Ishikawa (cell line): Measurements from ENCODE around the gene FGF14.

Experiments used
- CEBPB ChIP-seq: IDR thresholded peaks from 2 replicates; pipeline ENCODE4 v1.6.1; 2012
- CREB1 ChIP-seq: IDR thresholded peaks from 2 replicates; pipeline ENCODE4 v1.6.1; 2012; ENCODE audit warnings: low read depth
- EGR1 ChIP-seq: IDR thresholded peaks from 2 replicates; pipeline ENCODE4 v1.6.1; 2012
- EP300 ChIP-seq: IDR thresholded peaks from 2 replicates; pipeline ENCODE4 v1.6.1; 2012; ENCODE audit warnings: borderline replicate concordance
- FOXM1 ChIP-seq: IDR thresholded peaks from 2 replicates; pipeline ENCODE4 v1.6.1; 2012; ENCODE audit warnings: low read depth, borderline replicate concordance
- NFIC ChIP-seq: IDR thresholded peaks from 2 replicates; pipeline ENCODE4 v1.6.1; 2012
- RAD21 ChIP-seq: IDR thresholded peaks from 2 replicates; pipeline ENCODE4 v1.6.1; 2012; ENCODE audit warnings: low read depth
- TAF1 ChIP-seq: IDR thresholded peaks from 2 replicates; pipeline ENCODE4 v1.6.1; 2012; ENCODE audit warnings: low read depth, mild to moderate bottlenecking
- TCF12 ChIP-seq: IDR thresholded peaks from 2 replicates; pipeline ENCODE4 v1.6.1; 2012; ENCODE audit warnings: low read depth
- YY1 ChIP-seq: IDR thresholded peaks from 2 replicates; pipeline ENCODE4 v1.6.1; 2012; ENCODE audit warnings: low read depth
- ZBTB7A ChIP-seq: IDR thresholded peaks from 2 replicates; pipeline ENCODE4 v1.6.1; 2012; ENCODE audit warnings: low read depth
- TF ChIP-seq, protein P1 (sequence below): IDR thresholded peaks from 2 replicates; pipeline ENCODE4 v1.6.1; 2012
- TF ChIP-seq, protein P2 (sequence below): IDR thresholded peaks from 2 replicates; pipeline ENCODE4 v1.6.1; 2012; ENCODE audit warnings: low read depth, mild to moderate bottlenecking
- TF ChIP-seq, protein P3 (sequence below): IDR thresholded peaks from 2 replicates; pipeline ENCODE4 v1.6.1; 2012

DNA sequence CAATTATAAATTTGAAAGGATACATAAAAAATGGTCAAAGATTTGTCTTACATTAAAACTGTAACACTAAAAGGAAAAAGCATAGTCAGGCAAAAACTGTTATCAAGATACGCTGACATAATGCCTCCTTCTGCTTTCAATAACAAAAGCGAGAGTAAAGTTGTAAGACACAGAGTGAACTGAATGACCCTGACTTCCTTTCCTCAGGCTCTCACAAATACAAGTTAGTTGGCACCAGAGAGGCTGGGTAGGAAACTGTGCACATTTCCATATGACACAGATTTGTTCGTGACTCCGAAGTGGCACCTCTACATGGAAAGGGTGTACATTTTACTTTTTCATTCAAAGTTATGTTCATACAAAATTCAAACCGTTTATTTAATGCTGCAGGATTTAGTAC lies 15.4 kb downstream of the FGF14 start:
- TF ChIP-seq CREB1 = no peak
- no peak for TF ChIP-seq CEBPB
- TF ChIP-seq, protein P1, sequence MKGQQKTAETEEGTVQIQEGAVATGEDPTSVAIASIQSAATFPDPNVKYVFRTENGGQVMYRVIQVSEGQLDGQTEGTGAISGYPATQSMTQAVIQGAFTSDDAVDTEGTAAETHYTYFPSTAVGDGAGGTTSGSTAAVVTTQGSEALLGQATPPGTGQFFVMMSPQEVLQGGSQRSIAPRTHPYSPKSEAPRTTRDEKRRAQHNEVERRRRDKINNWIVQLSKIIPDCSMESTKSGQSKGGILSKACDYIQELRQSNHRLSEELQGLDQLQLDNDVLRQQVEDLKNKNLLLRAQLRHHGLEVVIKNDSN = no peak
- TF ChIP-seq, protein P2, sequence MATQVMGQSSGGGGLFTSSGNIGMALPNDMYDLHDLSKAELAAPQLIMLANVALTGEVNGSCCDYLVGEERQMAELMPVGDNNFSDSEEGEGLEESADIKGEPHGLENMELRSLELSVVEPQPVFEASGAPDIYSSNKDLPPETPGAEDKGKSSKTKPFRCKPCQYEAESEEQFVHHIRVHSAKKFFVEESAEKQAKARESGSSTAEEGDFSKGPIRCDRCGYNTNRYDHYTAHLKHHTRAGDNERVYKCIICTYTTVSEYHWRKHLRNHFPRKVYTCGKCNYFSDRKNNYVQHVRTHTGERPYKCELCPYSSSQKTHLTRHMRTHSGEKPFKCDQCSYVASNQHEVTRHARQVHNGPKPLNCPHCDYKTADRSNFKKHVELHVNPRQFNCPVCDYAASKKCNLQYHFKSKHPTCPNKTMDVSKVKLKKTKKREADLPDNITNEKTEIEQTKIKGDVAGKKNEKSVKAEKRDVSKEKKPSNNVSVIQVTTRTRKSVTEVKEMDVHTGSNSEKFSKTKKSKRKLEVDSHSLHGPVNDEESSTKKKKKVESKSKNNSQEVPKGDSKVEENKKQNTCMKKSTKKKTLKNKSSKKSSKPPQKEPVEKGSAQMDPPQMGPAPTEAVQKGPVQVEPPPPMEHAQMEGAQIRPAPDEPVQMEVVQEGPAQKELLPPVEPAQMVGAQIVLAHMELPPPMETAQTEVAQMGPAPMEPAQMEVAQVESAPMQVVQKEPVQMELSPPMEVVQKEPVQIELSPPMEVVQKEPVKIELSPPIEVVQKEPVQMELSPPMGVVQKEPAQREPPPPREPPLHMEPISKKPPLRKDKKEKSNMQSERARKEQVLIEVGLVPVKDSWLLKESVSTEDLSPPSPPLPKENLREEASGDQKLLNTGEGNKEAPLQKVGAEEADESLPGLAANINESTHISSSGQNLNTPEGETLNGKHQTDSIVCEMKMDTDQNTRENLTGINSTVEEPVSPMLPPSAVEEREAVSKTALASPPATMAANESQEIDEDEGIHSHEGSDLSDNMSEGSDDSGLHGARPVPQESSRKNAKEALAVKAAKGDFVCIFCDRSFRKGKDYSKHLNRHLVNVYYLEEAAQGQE = no peak
- TF ChIP-seq TAF1 = no peak
- TF ChIP-seq, protein P3, sequence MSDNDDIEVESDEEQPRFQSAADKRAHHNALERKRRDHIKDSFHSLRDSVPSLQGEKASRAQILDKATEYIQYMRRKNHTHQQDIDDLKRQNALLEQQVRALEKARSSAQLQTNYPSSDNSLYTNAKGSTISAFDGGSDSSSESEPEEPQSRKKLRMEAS = no peak
- no peak for TF ChIP-seq EGR1
- TF ChIP-seq YY1 = no peak
- no peak for TF ChIP-seq NFIC
- TF ChIP-seq EP300 = no peak
- TF ChIP-seq FOXM1 = no peak
- no peak for TF ChIP-seq TCF12
- TF ChIP-seq RAD21 = no peak
- TF ChIP-seq ZBTB7A = no peak
